HFF-Myc (cell line): ENCODE measurements around the gene LGI1.

Experiments
- DNase-seq: peaks from one replicate; pipeline ENCODE4 v3.0.0-alpha.2; 2011; ENCODE audit warnings: low read depth; ENCODE audit errors: extremely low read depth
- H3K4me3 ChIP-seq: replicated peaks from 2 replicates; pipeline ENCODE4 v1.5.1; 2011; ENCODE audit warnings: low read depth, mild to moderate bottlenecking, control low read depth, low read length
- TF ChIP-seq, protein P1 (sequence below): IDR thresholded peaks from 2 replicates; pipeline ENCODE4 v1.5.1; 2012; ENCODE audit warnings: mild to moderate bottlenecking, low read depth, low read length, control low read depth; ENCODE audit errors: missing control alignments

LGI1 gene

DNA sequence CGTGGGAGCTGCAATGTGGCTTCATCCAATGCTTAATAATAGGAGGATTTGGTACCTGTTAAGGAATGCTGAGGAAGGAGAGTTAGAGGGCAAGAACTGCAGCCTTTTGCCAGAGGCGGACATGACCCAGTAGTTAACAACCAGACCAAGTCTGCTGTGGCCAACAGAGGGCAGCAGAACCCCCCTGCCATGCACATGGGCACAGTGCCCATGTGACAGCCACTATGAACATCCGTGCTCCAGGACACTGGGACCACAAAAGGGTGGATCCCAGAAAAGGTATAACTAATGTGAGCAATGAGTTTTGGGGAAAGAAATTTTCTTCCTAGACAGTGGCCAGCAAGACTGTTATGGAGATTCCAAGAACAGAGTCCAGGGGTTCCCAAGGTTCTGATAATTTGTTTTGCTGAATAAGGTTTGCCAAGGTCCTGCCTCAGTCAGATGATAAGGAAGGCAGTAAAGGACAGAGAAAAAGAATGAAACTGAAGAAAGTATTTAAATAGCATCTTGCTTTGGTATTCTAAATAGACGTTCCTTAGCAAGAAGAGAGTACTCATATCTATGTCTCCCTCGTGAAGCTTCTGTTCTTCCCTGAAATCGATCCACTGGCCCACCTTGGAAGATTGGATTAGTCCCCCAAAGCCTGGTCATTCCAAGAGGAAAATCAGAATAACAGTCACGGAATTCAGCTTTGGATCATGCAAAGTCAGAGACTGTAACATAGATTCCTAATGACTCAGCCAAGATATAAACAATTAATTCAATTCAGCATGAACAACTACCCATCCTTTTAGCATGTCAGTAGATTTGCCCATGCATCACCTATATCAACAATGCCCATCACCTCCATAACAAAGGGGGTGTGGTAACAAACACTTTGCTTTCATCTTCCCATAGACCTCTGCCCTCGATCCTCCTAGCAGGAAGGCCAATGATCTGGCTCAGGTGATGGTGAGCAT lies 56.0 kb downstream of the LGI1 start:
- TF ChIP-seq, protein P1, sequence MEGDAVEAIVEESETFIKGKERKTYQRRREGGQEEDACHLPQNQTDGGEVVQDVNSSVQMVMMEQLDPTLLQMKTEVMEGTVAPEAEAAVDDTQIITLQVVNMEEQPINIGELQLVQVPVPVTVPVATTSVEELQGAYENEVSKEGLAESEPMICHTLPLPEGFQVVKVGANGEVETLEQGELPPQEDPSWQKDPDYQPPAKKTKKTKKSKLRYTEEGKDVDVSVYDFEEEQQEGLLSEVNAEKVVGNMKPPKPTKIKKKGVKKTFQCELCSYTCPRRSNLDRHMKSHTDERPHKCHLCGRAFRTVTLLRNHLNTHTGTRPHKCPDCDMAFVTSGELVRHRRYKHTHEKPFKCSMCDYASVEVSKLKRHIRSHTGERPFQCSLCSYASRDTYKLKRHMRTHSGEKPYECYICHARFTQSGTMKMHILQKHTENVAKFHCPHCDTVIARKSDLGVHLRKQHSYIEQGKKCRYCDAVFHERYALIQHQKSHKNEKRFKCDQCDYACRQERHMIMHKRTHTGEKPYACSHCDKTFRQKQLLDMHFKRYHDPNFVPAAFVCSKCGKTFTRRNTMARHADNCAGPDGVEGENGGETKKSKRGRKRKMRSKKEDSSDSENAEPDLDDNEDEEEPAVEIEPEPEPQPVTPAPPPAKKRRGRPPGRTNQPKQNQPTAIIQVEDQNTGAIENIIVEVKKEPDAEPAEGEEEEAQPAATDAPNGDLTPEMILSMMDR = peak; percentile 76
- H3K4me3 ChIP-seq = no peak overlapping the region
- no peak for DNase-seq

DNA sequence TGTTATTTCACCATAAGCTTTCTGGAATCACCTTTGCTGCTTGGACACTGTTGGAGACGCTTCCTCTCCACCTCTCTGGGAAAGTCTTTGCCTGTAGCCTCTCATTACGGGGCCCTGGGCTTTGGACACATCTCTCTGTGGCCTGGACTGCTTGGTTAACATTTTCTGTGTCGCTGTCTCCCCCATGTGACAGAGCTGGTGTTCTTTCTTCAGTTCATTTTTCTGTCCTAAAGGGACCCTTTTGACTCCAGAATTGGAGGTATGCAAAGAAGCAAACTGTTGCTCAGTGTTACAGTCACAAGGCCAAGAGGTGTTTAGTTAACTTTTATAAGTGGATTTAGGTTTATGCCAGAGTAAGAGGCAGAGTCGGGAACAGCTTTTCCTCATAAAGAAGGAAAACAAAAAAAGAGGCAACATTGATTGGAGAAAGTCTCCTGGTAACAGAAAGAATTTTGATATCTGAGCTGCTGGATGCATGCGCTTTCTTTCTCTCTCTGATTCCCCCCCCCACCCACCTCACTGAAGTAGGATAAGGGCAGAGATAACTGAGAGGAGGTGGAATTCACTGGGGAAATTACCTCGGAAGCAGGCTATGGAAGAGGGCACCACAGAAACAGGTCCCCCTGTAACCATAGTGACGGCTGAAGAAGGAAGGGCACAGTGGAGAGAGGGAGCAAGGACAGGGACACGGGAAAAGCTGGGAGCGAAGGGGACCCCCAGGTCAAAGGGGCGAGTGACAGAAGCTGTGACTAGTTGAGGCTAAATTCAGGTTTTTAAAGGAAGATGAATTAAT lies 57.8 kb downstream of the LGI1 start:
- no peak for DNase-seq
- TF ChIP-seq, protein P1 = peak; percentile 20
- H3K4me3 ChIP-seq = no peak overlapping the region

DNA sequence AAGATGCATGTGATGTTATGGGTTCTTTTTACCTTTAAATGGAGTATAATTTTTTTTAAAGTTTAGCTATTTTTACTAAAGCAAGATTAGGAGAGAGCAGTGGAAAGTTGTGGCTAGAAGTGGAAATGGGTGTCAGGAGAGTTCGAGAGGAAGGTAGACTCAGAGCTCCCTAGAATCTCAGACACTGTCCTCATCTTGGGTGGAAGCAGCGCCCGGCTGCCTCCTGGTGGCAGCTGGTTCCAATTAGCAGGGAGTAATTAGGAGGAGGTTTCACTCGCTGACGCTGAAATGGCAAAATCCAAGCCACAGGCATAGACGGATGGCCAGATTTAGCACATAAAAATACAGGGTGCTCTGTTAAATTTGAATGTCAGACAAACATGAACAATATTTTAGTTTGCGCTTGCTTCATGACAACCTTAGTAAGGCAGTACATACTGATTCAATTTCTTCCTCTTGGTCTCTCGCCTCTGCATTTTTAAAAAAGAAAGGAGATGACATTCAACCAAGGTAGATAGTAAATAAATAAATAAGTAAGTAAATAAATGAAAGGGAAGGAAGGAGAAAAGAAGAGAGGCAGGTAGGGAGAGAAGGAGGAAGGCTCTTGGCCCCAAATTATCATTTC lies 58.5 kb downstream of the LGI1 start:
- no peak for DNase-seq
- H3K4me3 ChIP-seq = no peak overlapping the region
- TF ChIP-seq, protein P1 = peak; percentile 56

DNA sequence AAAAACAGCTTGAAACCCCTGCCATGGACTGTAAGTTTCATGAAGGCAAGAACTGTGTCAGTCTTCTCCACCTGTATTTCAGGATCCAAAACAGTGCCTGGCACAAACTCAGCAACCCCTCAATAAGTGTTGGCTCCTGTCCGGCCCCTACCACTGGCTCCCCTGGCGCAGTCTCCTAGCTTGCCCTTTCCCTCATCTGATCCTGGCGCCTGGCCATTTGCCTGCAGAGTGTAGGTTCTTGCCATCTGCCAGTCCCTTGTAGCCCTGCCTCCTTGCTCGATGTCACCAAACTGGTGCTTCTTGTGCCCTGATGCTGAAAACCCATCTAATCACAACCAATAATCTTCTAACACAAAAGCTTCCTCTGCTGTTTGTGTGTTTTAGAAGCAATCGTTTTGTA lies 60.4 kb downstream of the LGI1 start:
- no peak for DNase-seq
- TF ChIP-seq, protein P1 = no peak
- no peak overlapping the region for H3K4me3 ChIP-seq

DNA sequence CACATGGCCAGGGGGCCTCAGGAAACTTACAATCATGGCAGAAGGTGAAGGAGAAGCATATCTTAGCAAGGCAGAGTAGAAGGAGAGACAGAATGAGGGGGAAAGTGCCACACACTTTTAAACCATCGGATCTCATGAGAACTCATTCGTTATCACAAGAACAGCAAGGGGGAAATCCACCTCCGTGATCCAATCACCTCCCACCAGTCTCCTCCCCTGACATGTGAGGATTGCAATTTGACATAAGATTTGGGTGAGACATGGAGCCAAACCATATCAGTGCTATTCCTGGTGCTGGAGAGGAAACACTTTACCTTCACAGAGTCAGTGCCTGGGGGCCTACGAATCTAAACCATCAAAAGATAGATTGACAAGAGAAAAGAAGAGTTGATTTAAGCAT lies 61.8 kb downstream of the LGI1 start:
- DNase-seq = no peak
- TF ChIP-seq, protein P1 = no peak
- no peak overlapping the region for H3K4me3 ChIP-seq

DNA sequence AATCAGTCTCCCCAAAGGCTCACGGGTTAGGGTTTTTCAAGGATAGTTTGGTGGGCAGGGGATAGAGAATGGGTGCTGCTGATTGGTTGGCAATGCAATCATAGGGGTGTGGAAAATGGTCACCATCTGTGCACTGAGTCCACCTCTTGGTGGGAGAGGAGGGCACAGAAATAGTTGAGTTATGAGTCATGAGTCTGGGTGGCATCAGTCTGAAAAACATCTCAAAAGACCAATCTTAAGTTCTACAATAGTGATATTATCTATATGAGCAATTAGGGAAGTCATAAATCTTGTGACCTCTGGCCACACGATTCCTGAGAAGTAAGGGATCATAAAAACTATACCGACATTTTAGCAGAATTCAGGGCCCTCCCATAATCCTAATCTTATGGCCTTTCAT lies 62.7 kb downstream of the LGI1 start:
- TF ChIP-seq, protein P1 = no peak
- H3K4me3 ChIP-seq = no peak overlapping the region
- no peak for DNase-seq
